HG03469 (cell line): ENCODE data around the gene PDLIM5.

Experiments used
- ATAC-seq: cut with Tn5 transposase; IDR thresholded peaks from one replicate; pipeline ENCODE4 v1.9.1; 2021; ENCODE audit warnings: mild to moderate bottlenecking, moderate library complexity, moderate number of reproducible peaks; ENCODE audit not compliant: unreplicated experiment

Gene PDLIM5

DNA sequence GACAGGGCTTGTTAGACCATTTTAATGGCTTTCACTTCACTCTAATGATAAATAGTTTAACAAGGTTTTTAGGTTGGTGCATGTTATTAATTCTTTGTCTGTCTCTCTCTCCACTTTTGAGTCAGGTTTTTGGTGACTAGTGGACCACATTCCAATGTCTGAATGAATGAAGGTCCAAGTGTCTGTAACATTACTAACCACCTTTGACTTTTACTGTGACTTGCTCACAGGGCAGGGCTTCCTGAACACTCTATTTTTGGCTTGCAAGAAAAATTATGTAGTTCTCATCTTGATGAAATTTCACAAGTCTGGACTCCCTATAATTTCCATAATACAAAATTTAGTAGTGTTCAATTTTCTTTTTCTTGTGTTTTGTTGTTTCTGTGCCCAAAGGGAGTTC is 227.2 kb downstream of the PDLIM5 start:
- ATAC-seq: no peak

DNA sequence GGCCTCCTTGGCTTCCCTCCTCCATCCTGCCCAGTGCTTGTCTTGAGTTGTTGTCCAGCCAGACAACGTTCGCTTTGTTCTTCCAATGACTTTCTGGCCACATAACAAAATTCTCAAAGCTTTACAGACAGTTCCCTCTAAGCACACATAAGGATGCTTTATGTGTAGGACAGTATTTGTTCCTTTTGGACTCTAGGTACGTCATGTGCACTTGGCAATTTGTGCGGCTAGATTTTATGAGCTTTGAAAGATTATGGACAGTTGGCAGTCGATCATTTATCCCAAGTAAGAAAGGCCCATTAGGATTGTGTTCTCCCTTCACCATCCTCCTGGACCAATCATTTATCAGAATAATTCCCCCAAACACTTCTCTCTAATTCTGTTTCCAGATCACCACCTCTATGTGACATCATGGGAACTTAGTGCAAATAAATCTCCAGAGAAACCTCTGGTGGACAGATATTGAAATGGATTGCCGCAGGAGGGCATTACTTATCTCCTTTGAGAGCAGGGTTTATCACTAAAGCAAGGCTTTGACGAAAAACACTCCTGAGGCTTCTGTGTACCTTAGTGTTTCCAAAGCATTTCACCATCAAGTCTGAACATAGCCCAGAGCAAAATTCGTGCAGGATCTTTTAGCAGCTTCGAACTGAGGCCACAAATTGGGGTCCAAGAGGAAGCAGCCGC is 228.6 kb downstream of the PDLIM5 start:
- ATAC-seq: no peak

DNA sequence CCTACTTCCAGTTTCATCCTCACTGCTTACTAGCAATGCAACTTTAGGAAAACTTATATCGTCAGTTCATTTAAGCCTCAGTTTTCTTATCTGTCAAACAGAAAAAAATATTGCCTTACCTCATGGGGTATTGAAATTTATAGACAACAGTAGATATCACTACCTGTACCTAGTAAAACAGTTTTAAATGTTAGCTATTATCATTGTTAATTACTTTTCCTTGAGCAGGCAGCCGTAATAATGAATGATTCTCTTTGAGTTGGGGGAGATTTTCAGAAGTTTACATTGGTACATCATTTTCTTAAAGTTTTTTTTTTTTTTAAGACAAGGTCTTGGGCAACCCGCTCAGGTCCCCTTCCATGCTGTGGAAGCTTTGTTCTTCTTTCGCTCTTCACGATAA is 234.3 kb downstream of the PDLIM5 start:
- no peak for ATAC-seq

DNA sequence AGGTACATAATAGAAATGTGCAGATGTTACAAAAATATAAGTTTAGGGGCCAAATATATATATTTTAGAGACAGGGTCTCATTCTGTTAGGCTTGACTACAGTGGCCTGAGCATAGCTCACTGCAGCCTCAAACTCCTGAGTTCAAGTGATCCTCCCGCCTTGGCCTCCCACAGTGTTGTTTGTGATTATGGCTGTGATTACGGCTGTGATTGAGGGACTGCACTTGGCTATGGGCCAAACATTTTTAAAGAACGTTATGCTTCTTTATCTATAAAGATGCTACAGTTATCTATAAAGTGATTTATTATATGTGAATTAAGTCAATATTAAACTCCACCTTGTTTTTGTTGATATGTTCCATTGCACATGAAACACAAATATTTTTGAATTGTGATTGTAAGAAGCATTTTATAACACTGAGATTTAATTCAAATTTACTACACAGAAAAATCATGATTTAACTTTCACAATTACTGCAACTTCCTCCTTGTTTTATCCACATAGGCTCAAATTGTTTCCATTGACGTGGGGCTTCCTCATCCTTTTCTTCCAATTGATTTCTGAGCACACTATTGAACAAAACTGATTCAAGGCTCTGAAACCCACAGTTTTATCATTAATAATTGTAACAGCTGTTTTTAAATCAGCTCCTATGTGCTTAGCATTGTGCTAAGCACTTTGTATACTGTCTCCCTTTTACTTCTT is 237.6 kb downstream of the PDLIM5 start:
- no peak for ATAC-seq

DNA sequence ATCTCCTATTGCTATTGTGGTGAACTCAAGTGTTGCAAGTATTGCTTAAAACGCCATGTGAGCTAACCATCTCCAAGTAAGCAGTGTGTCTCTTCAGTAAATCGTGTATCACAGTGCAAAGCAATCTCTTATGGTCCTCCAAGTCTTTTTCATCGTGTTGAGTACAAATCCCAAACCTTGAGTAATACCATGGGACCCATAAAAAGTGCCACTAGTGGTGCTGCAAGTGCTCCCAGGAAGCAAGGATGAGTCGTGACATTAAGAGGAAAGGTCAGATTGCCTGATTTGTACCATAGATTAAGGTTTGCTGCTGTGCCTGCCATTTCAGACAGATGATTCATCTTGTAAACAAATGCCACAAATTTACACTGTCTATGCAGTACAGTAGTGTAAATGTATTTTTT is 239.1 kb downstream of the PDLIM5 start:
- no peak for ATAC-seq

DNA sequence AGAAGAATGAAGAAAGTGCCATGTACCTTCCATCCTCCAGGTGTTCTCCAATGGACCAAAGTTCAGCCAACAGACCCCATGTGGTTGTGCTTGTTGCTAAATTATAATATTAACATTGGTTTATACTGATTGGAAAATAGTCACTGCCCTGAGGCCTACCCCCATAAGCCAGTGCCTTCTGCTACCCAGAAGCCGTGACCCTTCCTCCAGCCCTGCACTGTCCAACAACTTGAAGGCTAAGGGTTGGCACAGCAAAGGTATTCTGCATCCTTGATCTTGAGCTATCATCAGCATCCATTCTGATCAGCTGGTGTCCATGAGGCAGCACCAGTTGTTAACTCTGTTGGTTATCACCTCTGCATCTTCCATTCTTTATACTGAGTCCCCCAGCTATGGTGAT is 239.8 kb downstream of the PDLIM5 start:
- no peak for ATAC-seq

DNA sequence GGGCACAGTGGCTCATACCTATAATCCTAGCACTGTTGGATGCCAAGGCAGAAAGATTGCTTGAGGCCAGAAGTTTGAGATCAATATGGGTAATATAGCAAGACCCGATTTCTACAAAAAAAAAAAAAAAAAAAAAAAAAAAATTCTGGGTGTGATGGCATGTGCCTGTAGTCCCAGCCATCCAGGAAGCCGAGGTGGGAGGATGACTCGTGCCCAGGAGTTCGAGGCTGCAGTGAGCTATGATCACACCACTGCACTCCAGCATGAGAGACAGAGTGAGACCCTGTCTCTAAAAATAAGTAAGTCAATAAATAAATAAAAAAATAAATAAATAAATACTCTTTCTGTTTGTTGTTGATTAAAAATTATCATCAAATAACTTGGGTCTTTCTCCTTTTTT is 243.6 kb downstream of the PDLIM5 start:
- no peak for ATAC-seq

DNA sequence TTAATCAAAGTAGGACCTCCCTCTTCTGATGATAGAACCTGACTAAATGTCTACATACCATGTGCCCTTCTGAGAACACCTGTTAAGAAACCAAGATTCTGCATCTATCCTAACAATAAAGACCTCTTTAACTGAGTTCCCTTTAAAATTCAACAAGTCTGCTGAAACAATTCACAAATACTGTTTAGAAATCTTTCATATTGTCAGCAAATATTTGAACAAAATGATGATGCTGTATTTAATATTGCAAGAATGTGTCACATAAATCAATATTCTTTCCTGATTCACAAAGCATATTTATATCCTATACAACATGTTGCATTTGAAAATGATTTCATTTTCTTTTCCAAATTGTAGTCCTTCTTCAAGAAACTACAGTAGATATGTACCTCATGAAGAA is 246.4 kb downstream of the PDLIM5 start:
- no peak for ATAC-seq

DNA sequence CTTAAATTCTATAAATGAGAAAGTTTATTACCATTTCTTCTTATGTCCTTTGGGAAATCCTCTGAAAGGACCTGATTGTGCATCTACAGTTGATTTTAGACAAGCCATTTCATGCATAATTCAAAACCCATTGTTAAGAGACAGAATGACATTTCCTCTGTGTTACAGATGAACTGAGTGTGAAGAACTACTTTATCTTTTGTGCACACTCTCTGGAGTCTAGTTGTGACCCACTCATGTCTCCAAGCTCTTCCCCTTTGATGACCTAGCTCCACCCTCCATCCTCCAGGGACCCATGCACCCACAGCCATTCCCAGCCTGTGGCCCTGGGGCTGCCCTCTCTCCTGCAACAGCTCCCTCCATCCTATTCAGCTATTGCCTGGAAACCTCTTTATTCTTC is 248.6 kb downstream of the PDLIM5 start:
- ATAC-seq: no peak

DNA sequence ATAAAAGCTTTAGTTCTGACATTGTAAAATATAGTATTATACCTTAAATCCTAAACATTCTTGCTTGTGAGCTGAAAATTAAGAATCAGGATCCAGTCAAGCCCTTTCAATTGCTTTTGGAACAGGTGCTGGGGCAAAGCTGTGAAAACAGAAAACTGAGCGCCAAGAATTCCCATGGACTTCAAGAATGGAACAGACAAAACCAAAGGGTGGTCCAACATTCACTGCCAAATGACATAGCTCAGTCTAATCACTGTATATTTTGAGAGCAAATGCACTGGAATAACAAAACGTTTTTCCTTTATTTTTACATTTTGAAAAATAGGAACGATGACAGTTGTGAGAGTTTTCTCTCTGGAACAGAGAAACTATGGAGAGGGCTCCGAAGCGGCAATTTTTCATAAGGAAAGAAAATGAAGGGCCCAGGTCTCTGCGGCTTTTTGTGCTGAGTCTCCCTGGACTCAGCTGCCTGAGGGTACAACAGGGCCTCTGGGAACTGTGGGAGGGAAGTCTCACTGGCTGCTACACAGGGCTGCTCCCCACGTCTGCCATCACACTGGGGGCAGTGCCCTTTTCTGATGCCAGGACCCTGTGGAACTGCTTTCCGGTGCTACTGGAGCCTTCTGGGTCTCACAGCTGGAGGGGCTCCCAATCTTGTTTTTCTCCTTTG is 250.0 kb downstream of the PDLIM5 start:
- ATAC-seq: no peak

DNA sequence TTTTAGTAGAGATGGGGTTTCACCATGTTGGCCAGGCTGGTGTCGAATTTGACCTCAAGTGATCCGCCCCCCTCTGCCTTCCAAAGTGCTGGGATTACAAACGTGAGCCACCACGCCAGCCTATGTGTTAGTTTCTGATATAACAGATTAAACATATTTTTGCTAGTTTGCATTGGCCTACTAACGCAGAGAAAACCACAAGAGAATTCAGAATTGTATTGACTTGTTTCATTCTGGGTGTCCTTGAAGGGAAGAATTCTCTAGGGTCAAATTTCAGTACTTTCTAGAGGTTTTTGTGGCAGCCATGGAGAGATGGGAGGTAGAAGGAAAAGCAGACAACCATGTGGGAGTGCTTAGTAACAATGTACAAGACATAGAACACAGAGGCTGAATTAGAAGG is 259.9 kb downstream of the PDLIM5 start:
- no peak for ATAC-seq

DNA sequence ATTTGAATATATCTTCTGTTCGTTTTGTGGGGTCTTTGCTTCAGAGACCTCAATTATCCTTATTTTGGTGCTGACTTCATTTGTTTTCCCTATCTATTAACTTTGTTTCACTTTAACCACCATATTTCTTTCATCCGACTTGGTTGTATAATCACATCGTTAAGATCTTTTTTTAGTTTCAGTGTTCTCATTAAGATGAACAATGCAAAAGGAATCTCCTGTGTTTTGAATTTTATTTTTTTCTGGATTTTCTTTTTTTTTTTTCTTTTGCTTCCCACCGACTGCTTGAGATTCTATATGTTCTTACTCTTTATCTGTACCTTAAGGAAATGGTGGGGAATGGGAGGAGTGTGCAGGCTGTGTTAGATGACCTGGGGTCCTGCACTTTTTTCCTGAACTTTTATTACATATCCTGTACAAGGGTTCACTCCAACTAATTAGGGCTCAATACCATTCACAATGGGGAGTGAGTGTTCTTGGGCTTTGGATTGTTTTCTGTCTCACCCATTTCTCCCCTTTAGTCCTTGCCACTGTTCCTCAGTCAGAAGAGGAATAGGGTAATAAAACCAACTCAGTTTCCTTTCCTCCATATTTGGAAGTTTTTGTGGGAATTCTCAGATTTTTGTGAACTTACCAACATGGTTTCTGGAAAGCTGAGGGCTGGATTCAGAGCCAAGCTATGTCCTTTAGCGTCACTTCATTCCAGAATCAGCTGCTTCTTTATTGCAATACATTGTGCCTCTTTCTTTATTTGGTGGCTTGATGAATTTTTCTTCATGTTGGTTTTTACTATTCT is 262.8 kb downstream of the PDLIM5 start:
- no peak for ATAC-seq

DNA sequence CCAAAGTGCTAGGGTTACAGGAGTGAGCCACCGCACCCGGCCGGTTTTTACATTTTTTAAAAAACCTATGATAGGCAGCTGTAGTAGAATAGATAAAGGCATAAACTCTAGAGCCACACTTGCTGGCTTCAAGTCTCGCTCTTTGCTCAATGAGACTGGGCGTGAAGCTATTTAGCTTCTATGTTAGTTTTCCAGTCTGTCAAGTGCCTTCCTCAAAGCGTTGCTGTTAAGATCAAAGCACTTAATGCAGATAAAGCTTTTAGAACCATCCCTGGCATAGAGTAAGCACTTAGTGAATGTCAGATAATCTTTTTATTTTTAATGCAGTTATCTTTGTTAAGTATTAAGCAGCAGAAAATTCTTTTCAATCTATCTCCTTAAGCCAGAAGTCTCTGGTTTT is 264.0 kb downstream of the PDLIM5 start:
- ATAC-seq: no peak
